K562 (cell line): ENCODE measurements around the gene RINL. TPM values are rescaled to one million over a fixed set of nuclear protein-coding genes. Genes with fewer than 3 reads are reported as not detected.

Experiments
- ATAC-seq: fragments of 200-7000 bp; cut with Tn5 transposase; 3 replicates; pipeline ENCODE4 v1.9.1; 2020; ENCODE audit warnings: moderate library complexity
- BruUV-seq: library from RNA; stranded (reverse); fragments of 400-500 nt; replicated peaks from 2 replicates; lab custom pipeline; 2021; lab: Mats Ljungman, UMichigan
- CTCF ChIA-PET: fragments of 300-600 bp; formaldehyde crosslinking; extraction: SDS; loops from one replicate; lab custom pipeline; 2021; ENCODE audit warnings: low intra/inter-chr PET ratio; lab: Yijun Ruan, JAX
- POLR2A ChIA-PET: fragments of 300-600, 350-650 bp; sonication (Branson Sonifier 250); formaldehyde crosslinking; extraction: SDS; loops from one replicate; lab custom pipeline; 2021; ENCODE audit warnings: antibody characterized with exemption, inconsistent platforms; lab: Yijun Ruan, JAX
- DNase-seq, 4 experiments: peaks; one replicate each; pipeline versions ENCODE4 v3.0.0 to v3.0.0-alpha.2; 2011 to 2018; ENCODE audit warnings: low spot score in 3 of 4, mixed read lengths in 3 of 4; ENCODE audit errors: extremely low read depth in 1 of 4
- FAIRE-seq: peaks from 2 replicates; lab custom pipeline; 2011; peaks lifted over from hg19 to GRCh38; lab: Jason Lieb, UNC
- H2AFZ ChIP-seq: 2 replicates; pipeline ENCODE4 v1.6.0; 2011; ENCODE audit warnings: low read depth, low read length, control low read depth, inconsistent platforms
- H3K27ac ChIP-seq: fragments of 200-600 bp; 3 replicates; pipeline ENCODE4 v1.8.0; 2011; ENCODE audit warnings: low read depth, mild to moderate bottlenecking, control low read depth, inconsistent platforms, low read length, moderate library complexity, mixed read lengths; ENCODE audit errors: extremely low read depth
- H3K27me3 ChIP-seq, 2 experiments: fragments of 300-600 bp in 1 of 2; 2 replicates in 1 of 2; 3 replicates in 1 of 2; pipeline versions ENCODE4 v1.6.0 to v1.8.0; 2011; ENCODE audit warnings: inconsistent platforms in 2 of 2, low read length in 2 of 2, mild to moderate bottlenecking in 1 of 2, mixed read lengths in 1 of 2, moderate library complexity in 1 of 2; ENCODE audit not compliant: control insufficient read depth in 2 of 2, insufficient read depth in 2 of 2
- H3K36me3 ChIP-seq: fragments of 300-600 bp; 3 replicates; pipeline ENCODE4 v1.8.0; 2011; ENCODE audit warnings: mild to moderate bottlenecking, low read length, inconsistent platforms; ENCODE audit not compliant: control insufficient read depth, insufficient read depth
- H3K4me1 ChIP-seq, 2 experiments: fragments of 200-600 bp in 1 of 2; replicated peaks in 1 of 2; 2 replicates in 1 of 2; 3 replicates in 1 of 2; pipeline versions ENCODE4 v1.5.1 to v1.8.0; 2011; ENCODE audit warnings: inconsistent platforms in 2 of 2, low read length in 2 of 2, mild to moderate bottlenecking in 1 of 2, mixed read lengths in 1 of 2, moderate library complexity in 1 of 2; ENCODE audit not compliant: control insufficient read depth in 2 of 2, insufficient read depth in 2 of 2
- H3K4me2 ChIP-seq: 2 replicates; pipeline ENCODE4 v1.6.1; 2011; ENCODE audit warnings: low read length, control low read depth, inconsistent platforms, mixed read lengths; ENCODE audit not compliant: insufficient read depth
- H3K4me3 ChIP-seq: fragments of 200-600 bp; sonication (generic), shearing (Covaris generic); 2 replicates; pipeline ENCODE4 v1.5.1; 2016; ENCODE audit warnings: control low read depth, inconsistent platforms
- H3K79me2 ChIP-seq: fragments of 200-600 bp; 3 replicates; pipeline ENCODE4 v1.8.0; 2011; ENCODE audit warnings: low read length, inconsistent platforms; ENCODE audit not compliant: control insufficient read depth, insufficient read depth
- H3K9ac ChIP-seq, 2 experiments: 2 replicates each; pipeline versions ENCODE4 v1.6.0 to v1.6.1; 2011; ENCODE audit warnings: low read depth in 2 of 2, low read length in 2 of 2, control low read depth in 1 of 2, inconsistent platforms in 1 of 2, mild to moderate bottlenecking in 1 of 2, mixed read lengths in 1 of 2; ENCODE audit not compliant: insufficient read depth in 1 of 2
- H3K9me1 ChIP-seq: one replicate; pipeline ENCODE4 v1.6.0; 2011; ENCODE audit warnings: inconsistent platforms, mild to moderate bottlenecking, low read length, moderate library complexity; ENCODE audit not compliant: control insufficient read depth, insufficient read depth
- H3K9me3 ChIP-seq: replicated peaks from 2 replicates; pipeline ENCODE4 v1.5.1; 2011; ENCODE audit warnings: low read depth, low read length, inconsistent platforms; ENCODE audit not compliant: control insufficient read depth, insufficient read depth
- H4K20me1 ChIP-seq: replicated peaks from 2 replicates; pipeline ENCODE4 v1.6.1; 2011; ENCODE audit warnings: low read length, inconsistent platforms, mixed read lengths; ENCODE audit not compliant: control insufficient read depth, insufficient read depth
- BCOR ChIP-seq: fragments of 450-650 bp; IDR thresholded peaks from 2 replicates; pipeline ENCODE4 v1.6.1; 2016
- CBX3 ChIP-seq, 2 experiments: IDR thresholded peaks; 1 replicate in 1 of 2; 2 replicates in 1 of 2; pipeline ENCODE4 v1.6.1; 2012; ENCODE audit warnings: inconsistent platforms in 2 of 2, low read length in 2 of 2, borderline replicate concordance in 1 of 2, control low read depth in 1 of 2
- KDM1A ChIP-seq, 2 experiments: fragments of 450-650 bp; IDR thresholded peaks; 2 replicates each; pipeline ENCODE4 v1.6.1; 2016; ENCODE audit warnings: mild to moderate bottlenecking in 2 of 2
- MED1 ChIP-seq: sonication (generic); formaldehyde crosslinking; IDR thresholded peaks from 2 replicates; pipeline ENCODE4 v1.8.1; 2023; ENCODE audit warnings: missing genetic modification reagents, borderline replicate concordance
- MYC ChIP-seq, 2 experiments: fragments of 250-450 bp in 1 of 2; sonication (Bioruptor Pico) in 1 of 2; IDR thresholded peaks; 2 replicates each; pipeline versions ENCODE4 v1.5.1 to v1.6.1; 2012 to 2021; ENCODE audit warnings: low read depth in 2 of 2, borderline replicate concordance in 1 of 2, improper control_type of control experiment in 1 of 2, low read length in 1 of 2, mild to moderate bottlenecking in 1 of 2, moderate library complexity in 1 of 2
- PHB2 ChIP-seq: fragments of 450-650 bp; IDR thresholded peaks from 2 replicates; pipeline ENCODE4 v1.6.1; 2017; ENCODE audit warnings: low read depth
- PHTF2 ChIP-seq: fragments of 250-450 bp; sonication (Bioruptor Pico); IDR thresholded peaks from 2 replicates; pipeline ENCODE4 v1.5.0; 2021; ENCODE audit warnings: mild to moderate bottlenecking
- SLC30A9 ChIP-seq: fragments of 250-450 bp; sonication (Bioruptor Pico); IDR thresholded peaks from 2 replicates; pipeline ENCODE4 v1.8.0; 2022; ENCODE audit warnings: mild to moderate bottlenecking, moderate library complexity
- SMAD4 ChIP-seq: fragments of 250-450 bp; sonication (Bioruptor Pico); conservative IDR thresholded peaks from 2 replicates; pipeline ENCODE4 v1.8.0; 2021; ENCODE audit warnings: inconsistent platforms, mild to moderate bottlenecking, moderate library complexity
- TRIM28 ChIP-seq: fragments of 450-650 bp; IDR thresholded peaks from 2 replicates; pipeline ENCODE4 v1.6.1; 2017
- ZNF778 ChIP-seq: fragments of 450-650 bp; formaldehyde crosslinking; IDR thresholded peaks from 2 replicates; pipeline ENCODE4 v1.4.0; 2020; ENCODE audit warnings: mild to moderate bottlenecking, moderate library complexity
- WGBS: fragments of 100-300 bp; shearing (Covaris generic); methylation state at CpG from one replicate; pipeline ENCODE4 v1.1.6; 2016; ENCODE audit warnings: low coverage, mixed read lengths; ENCODE audit not compliant: insufficient coverage; ENCODE audit errors: missing lambda C conversion rate; 5-methylcytosine and 5-hydroxymethylcytosine counted together
- in situ Hi-C: fragments of 300-500 bp; cut with MboI; formaldehyde crosslinking; loops from 4 replicates; pipeline ENCODE4 v1.15.0; 2018; ENCODE audit warnings: inconsistent platforms, mixed read lengths
- intact Hi-C: fragments of 100-400 bp; cut with micrococcal nuclease; formaldehyde crosslinking; loops from 2 replicates; pipeline ENCODE4 v1.14.2; 2022
- polyA plus RNA-seq, 8 experiments: library from polyadenylated mRNA; depleted of rRNA in 4 of 8; stranded (reverse) in 5 of 8; unstranded in 3 of 8; fragments of >200 nt; fragmentation: Nextera tagmentation in 2 of 8; fragmentation: Illumina TruSeq in 1 of 8; extraction: Ambion mirVana in 2 of 8; extraction: Trizol in 1 of 8; gene quantifications; 2 replicates each; pipeline versions ENCODE4 v1.2.1 to v1.2.3, GENCODE V29; 2011 to 2014; ENCODE audit warnings: inconsistent platforms in 1 of 8, missing spikeins in 1 of 8
- total RNA-seq, 7 experiments: library from RNA; depleted of rRNA in 6 of 7; stranded (reverse); fragments of >200 nt in 6 of 7; fragmentation: Illumina TruSeq in 2 of 7; extraction: Trizol in 2 of 7; gene quantifications; 2 replicates each; pipeline versions ENCODE4 v1.2.1 to v1.2.3, GENCODE V29; 2011 to 2021; ENCODE audit warnings: low replicate concordance in 1 of 7
- TF ChIP-seq, protein P1 (sequence below), 2 experiments: fragments of 450-650 bp in 1 of 2; IDR thresholded peaks; 2 replicates each; pipeline ENCODE4 v1.6.1; 2011 to 2017; ENCODE audit warnings: low read depth in 2 of 2, antibody characterized with exemption in 1 of 2, borderline replicate concordance in 1 of 2, low read length in 1 of 2, mild to moderate bottlenecking in 1 of 2, mixed read lengths in 1 of 2; ENCODE audit not compliant: control insufficient read depth in 1 of 2
- TF ChIP-seq, protein P2 (sequence below): fragments of 200-800 bp; sonication (Bioruptor generic); IDR thresholded peaks from 2 replicates; pipeline ENCODE4 v1.6.1; 2017; ENCODE audit warnings: missing genetic modification characterization, missing compliant biosample characterization
- TF ChIP-seq, protein P3 (sequence below): sonication (generic); formaldehyde crosslinking; IDR thresholded peaks from 2 replicates; pipeline ENCODE4 v1.8.0; 2022; ENCODE audit warnings: missing genetic modification reagents, mild to moderate bottlenecking, borderline replicate concordance

Gene RINL
- total and polyA plus RNA-seq, 9 of the 15 experiments (the other 6 are each of a cell fraction or from before 2014, with no cell fraction given) = 0.82 to 10.9 (median 4.9) TPM

DNA sequence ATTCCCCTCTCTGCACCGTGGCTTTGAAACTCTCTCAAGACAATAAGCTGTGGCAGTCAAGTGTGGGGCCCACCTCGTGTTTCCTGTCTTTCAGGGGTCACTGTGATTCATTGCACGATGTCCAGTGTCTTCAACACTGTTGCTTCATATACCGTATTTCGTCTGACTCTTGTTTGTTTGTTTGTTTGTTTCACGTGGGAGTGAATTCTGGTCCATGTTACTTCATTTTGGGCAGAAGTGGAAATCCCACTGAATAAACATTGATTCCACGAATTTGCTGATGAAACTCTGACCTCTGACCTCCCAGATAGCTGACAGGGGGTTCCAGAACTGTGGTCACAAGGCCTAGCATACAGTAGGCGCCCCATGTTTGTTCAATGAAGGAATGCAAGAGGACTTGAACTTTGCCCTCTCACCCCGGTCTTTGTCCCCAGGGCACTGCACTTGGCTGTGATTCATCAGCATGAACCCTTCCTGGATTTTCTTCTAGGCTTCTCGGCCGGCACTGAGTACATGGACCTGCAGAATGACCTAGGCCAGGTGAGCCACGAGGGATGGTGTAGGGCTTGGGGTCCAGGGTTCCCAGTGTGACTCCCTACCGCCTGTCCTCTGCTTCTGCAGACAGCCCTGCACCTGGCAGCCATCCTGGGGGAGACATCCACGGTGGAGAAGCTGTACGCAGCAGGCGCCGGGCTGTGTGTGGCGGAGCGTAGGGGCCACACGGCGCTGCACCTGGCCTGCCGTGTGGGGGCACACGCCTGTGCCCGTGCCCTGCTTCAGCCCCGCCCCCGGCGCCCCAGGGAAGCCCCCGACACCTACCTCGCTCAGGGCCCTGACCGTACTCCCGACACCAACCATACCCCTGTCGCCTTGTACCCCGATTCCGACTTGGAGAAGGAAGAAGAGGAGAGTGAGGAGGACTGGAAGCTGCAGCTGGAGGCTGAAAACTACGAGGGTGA is 26.8 kb upstream of the RINL start (continued):
- TF ChIP-seq, protein P1, sequence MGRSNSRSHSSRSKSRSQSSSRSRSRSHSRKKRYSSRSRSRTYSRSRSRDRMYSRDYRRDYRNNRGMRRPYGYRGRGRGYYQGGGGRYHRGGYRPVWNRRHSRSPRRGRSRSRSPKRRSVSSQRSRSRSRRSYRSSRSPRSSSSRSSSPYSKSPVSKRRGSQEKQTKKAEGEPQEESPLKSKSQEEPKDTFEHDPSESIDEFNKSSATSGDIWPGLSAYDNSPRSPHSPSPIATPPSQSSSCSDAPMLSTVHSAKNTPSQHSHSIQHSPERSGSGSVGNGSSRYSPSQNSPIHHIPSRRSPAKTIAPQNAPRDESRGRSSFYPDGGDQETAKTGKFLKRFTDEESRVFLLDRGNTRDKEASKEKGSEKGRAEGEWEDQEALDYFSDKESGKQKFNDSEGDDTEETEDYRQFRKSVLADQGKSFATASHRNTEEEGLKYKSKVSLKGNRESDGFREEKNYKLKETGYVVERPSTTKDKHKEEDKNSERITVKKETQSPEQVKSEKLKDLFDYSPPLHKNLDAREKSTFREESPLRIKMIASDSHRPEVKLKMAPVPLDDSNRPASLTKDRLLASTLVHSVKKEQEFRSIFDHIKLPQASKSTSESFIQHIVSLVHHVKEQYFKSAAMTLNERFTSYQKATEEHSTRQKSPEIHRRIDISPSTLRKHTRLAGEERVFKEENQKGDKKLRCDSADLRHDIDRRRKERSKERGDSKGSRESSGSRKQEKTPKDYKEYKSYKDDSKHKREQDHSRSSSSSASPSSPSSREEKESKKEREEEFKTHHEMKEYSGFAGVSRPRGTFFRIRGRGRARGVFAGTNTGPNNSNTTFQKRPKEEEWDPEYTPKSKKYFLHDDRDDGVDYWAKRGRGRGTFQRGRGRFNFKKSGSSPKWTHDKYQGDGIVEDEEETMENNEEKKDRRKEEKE (IDR thresholded peaks at IDR 0.05; ENCODE audit: borderline replicate concordance in 1 of 2, control insufficient read depth in 1 of 2, low read depth in 2 of 2, low read length in 1 of 2) = no peak
- TF ChIP-seq PHTF2 = no peak
- peak in 1 of 2 experiments; percentile 9; a peak in 1 of 4 replicates for TF ChIP-seq KDM1A (IDR thresholded peaks at IDR 0.05)
- no peak for TF ChIP-seq PHB2

DNA sequence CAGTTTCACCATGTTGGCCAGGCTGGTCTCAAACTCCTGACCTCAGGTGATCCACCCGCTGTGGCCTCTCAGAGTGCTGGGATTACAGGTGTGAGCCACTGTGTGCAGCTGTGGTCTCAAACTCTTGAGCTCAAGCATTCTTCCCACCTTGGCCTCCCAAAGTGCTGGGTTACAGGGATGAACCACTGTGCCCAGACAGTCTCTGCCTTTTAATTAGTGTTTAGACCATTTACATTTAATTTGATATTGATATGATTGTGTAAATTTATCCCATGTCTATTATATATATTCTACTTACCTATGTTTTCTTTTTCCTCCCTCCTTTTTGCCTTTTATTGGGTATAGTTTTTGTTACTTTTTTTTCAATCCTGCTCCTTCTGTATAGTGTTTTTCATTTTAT is 23.6 kb upstream of the RINL start:
- CTCF ChIA-PET = no interaction called here
- TF ChIP-seq, protein P2, sequence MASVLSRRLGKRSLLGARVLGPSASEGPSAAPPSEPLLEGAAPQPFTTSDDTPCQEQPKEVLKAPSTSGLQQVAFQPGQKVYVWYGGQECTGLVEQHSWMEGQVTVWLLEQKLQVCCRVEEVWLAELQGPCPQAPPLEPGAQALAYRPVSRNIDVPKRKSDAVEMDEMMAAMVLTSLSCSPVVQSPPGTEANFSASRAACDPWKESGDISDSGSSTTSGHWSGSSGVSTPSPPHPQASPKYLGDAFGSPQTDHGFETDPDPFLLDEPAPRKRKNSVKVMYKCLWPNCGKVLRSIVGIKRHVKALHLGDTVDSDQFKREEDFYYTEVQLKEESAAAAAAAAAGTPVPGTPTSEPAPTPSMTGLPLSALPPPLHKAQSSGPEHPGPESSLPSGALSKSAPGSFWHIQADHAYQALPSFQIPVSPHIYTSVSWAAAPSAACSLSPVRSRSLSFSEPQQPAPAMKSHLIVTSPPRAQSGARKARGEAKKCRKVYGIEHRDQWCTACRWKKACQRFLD (CRISPR knock-in tag) = no peak
- TF ChIP-seq ZNF778 (CRISPR knock-in tag) (no peak), BCOR (peak; percentile 25; the same call in 1 of the 2 replicates), MYC (IDR thresholded peaks at IDR 0.05; ENCODE audit: low read depth, low read length) (no peak), MYC (CRISPR knock-in tag; IDR thresholded peaks at IDR 0.05; ENCODE audit: borderline replicate concordance, low read depth) (no peak), SLC30A9 (CRISPR knock-in tag) (no peak), TRIM28 (0 out of 2 replicates have a peak, but pooled peaks have one; percentile 60), SMAD4 (no peak), MED1 (CRISPR knock-in tag) (no peak), CBX3 (IDR thresholded peaks at IDR 0.05; ENCODE audit: borderline replicate concordance in 1 of 2, low read length in 2 of 2) (peak in 1 of 2 experiments; percentile 47; a peak in 1 of 3 replicates)
- TF ChIP-seq, protein P3, sequence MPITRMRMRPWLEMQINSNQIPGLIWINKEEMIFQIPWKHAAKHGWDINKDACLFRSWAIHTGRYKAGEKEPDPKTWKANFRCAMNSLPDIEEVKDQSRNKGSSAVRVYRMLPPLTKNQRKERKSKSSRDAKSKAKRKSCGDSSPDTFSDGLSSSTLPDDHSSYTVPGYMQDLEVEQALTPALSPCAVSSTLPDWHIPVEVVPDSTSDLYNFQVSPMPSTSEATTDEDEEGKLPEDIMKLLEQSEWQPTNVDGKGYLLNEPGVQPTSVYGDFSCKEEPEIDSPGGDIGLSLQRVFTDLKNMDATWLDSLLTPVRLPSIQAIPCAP (CRISPR knock-in tag) = no peak

More for the DNA sequence above, 23.6 kb upstream of the RINL start:
- in situ Hi-C loops = no loop called here
- DNase-seq = no peak
- no peak overlapping the region for H3K4me2 ChIP-seq
- 93% methylated on average over 1 of the region's 1 CpG for WGBS
- no peaks in the 10 kb centered on the region for H3K27me3 ChIP-seq
- POLR2A ChIA-PET = interaction anchor here (0.8 kb wide), 1 partner anchor 168 kb away, joined by 4 read pairs; no protein-coding TSS in a partner anchor
- no peak overlapping the region for H2AFZ ChIP-seq
- H4K20me1 ChIP-seq = no peaks in the 10 kb centered on the region
- no peak overlapping the region for H3K27ac ChIP-seq
- H3K9me1 ChIP-seq = no peaks in the 10 kb centered on the region
- peaks cover 21% of the 10 kb centered on the region; the same call in 1 of the 3 replicates for H3K36me3 ChIP-seq
- no peak for ATAC-seq
- H3K9me3 ChIP-seq = no peaks in the 10 kb centered on the region
- H3K4me1 ChIP-seq = peaks cover 11 to 22% of the 10 kb centered on the region in 2 experiments
- BruUV-seq = no TSS peak
- H3K9ac ChIP-seq = no peak overlapping the region
- no peak overlapping the region for H3K4me3 ChIP-seq
- peaks cover 30% of the 10 kb centered on the region for H3K79me2 ChIP-seq
- intact Hi-C loops = no loop called here
- no peak for FAIRE-seq
